ENCODE results near the gene MAP3K13.
"Not testable (repeated sequence)": the region's sequence is repeated elsewhere in the genome, so short reads cannot be mapped to it uniquely, and the experiment has no call there.

Gene MAP3K13

GRCh38 chr3:185465471-185465870 is 102.5 kb downstream of the MAP3K13 start:
- no peak overlapping the region for H3K4me3 ChIP-seq (ENCODE audit: low read depth, low read length)
- no peak for TF ChIP-seq CTCF (conservative IDR thresholded peaks at IDR 0.05; ENCODE audit: low read depth, low read length)
- no peak for DNase-seq (ENCODE audit: low read depth)

GRCh38 chr3:185466123-185466522 is 103.2 kb downstream of the MAP3K13 start:
- not testable (repeated sequence) for H3K4me3 ChIP-seq (ENCODE audit: low read depth, low read length); DNase-seq (ENCODE audit: low read depth)

- no peak overlapping the region for H3K4me3 ChIP-seq (ENCODE audit: low read depth, low read length)
- no peak for TF ChIP-seq CTCF (conservative IDR thresholded peaks at IDR 0.05; ENCODE audit: low read depth, low read length)
- no peak for DNase-seq (ENCODE audit: low read depth)
Observed at GRCh38 chr3:185469542-185469941, 106.6 kb downstream of the MAP3K13 start.

- no peak overlapping the region for H3K4me3 ChIP-seq (ENCODE audit: low read depth, low read length)
- peak; percentile 29 for DNase-seq (ENCODE audit: low read depth)
Observed at GRCh38 chr3:185470323-185470722, 107.4 kb downstream of the MAP3K13 start.

GRCh38 chr3:185473290-185473815 is 110.4 kb downstream of the MAP3K13 start:
- no peak overlapping the region for H3K4me3 ChIP-seq (ENCODE audit: low read depth, low read length)
- no peak for TF ChIP-seq CTCF (conservative IDR thresholded peaks at IDR 0.05; ENCODE audit: low read depth, low read length)
- DNase-seq (ENCODE audit: low read depth) = peak; percentile 41

More at GRCh38 chr3:185470323-185470722, 107.4 kb downstream of the MAP3K13 start:
- TF ChIP-seq CTCF (conservative IDR thresholded peaks at IDR 0.05; ENCODE audit: low read depth, low read length) = no peak

- not testable (repeated sequence) for DNase-seq (ENCODE audit: low read depth); H3K4me3 ChIP-seq (ENCODE audit: low read depth, low read length)
Observed at GRCh38 chr3:185474922-185475321, 112.0 kb downstream of the MAP3K13 start.

GRCh38 chr3:185477316-185477715 is 114.4 kb downstream of the MAP3K13 start:
- no peak for TF ChIP-seq CTCF (conservative IDR thresholded peaks at IDR 0.05; ENCODE audit: low read depth, low read length)
- DNase-seq (ENCODE audit: low read depth) = no peak
- no peak overlapping the region for H3K4me3 ChIP-seq (ENCODE audit: low read depth, low read length)

- no peak overlapping the region for H3K4me3 ChIP-seq (ENCODE audit: low read depth, low read length)
- TF ChIP-seq CTCF (conservative IDR thresholded peaks at IDR 0.05; ENCODE audit: low read depth, low read length) = no peak
- no peak for DNase-seq (ENCODE audit: low read depth)
Observed at GRCh38 chr3:185479373-185479945, 116.5 kb downstream of the MAP3K13 start.

Data from choroid plexus epithelial cell (primary cell).